Activated T-helper 1 cell treated with anti-CD3 and anti-CD28 coated beads, Interleukin-2, amount 50 U/mL, for 16 hours (primary cell): Measurements from ENCODE around the gene C19orf73.
A peak's percentile ranks its signal among the peaks of the same experiment; 100 is the strongest.
"Not testable (repeated sequence)": the region's sequence is repeated elsewhere in the genome, so short reads cannot be mapped to it uniquely, and the experiment has no call there.

Source experiments
- DNase-seq, 2 donors: peaks; one replicate each; pipeline ENCODE4 v3.0.0-alpha.2; 2020; ENCODE audit warnings: low read depth in 1 of 2, low spot score in 1 of 2

Gene C19orf73

DNA sequence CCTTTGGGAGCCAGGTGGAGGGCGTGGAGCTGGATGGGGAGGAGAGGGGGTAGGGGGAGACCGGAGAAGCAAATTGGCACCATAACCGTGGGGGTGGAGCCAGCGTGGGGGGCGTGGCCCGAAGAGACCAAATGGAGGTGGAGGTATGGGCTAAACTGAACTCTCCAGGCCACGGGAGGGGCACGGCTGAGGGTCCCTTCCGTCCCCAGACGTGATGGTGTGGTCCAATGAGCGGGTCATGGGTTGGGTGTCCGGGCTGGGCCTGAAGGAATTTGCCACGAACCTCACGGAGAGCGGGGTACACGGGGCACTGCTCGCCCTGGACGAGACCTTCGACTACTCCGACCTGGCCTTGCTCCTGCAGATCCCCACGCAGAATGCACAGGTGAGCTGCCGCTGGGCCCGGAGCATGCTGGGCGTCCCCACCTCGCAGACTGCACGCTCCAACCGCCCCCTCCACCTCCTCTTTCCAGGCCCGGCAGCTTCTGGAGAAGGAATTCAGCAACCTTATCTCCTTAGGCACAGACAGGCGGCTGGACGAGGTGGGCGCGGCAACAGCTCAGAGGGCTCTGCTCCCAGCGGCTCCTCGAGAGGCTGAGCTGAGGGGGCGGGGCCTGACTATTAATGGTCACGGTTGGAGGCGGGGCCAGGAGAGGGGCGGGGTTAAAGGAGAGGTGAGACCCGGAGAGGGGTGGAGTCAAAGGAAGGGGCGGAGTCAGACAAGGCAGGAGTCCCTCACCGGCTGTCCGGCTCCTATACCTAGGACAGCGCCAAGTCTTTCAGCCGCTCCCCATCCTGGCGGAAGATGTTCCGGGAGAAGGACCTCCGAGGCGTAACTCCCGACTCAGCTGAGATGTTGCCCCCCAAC lies 30.1 kb upstream of the C19orf73 start:
- DNase-seq, result peak; percentile 55 to 56

DNA sequence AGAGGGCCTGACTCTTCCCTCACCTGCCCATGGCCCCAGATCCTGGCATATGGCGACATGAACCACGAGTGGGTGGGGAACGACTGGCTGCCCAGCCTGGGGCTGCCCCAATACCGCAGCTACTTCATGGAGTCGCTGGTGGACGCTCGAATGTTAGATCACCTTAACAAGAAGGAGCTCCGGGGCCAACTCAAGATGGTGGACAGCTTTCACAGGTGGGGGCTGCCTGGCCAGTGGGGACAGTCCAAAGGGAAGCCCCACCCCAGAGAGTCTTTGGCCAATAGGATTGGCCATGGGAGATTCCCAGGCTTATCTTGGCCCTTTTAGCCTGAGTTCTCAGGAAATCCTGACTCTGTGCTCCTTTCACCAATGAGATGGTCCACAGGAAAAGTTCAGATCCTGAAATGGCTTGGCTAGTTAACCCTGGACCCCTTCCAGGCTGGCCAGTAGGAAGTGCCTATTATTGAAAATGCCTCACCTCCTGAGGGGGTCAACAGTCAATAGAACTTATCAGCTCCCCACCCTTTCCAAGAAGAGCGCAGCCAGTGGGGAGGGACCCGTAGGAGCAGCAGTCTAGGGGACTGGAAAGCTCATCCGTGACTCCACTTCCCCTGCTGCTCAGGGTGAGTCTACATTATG lies 29.2 kb upstream of the C19orf73 start:
- DNase-seq, result no peak

DNA sequence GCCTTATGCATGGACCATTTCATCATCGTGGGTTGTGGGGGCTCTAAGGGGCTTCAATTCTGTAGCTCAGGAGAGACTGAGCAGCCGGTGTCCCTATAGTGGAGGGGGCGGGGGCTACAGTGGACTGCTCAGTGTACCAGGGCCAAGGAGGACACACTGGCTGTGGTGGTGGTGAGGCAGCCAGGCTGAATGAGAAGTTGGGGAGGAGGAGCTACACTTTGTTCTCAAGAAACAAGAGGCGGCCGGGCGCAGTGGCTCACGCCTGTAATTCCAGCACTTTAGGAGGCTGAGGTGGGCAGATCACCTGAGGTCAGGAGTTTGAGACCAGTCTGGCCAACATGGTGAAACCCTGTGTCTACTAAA lies 27.4 kb upstream of the C19orf73 start:
- not testable (repeated sequence) for DNase-seq

DNA sequence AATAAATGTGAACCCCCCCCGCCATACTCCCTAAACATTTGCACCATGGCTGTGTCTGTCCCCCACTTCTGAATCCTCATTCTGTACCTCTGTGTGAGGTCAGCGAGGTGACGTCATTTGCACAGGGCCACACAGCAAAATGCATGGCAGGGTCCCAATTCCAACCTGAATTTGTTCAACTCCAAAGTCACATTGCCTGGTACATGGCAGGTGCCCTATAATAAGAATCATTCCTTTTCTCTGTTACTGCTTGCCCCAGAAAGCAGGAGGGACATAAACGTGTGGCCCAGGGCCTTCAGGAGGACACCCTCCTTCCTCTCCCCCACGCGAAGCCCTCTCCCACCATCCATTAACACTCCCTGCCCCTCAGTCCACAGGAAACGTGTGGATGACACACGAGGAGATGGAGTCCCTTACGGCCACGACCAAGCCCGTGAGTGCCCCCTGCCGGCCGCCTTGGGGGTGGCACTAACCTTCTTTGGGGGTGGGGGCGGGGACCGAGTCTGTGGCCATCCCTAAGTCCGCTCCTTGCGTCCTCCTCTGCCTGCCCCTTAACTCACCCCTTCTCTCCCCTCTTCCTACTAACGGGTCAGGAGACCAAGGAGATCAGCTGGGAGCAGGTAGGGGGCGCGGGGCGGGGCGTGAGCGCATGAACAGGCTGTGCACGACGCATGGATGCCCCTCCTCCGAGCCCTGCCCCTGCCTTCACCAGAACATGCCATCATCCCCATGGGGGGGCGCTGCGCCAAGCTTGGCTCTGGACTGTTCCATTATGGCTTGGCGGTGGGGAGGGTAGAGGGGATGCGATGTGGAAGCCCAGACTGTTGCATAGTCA lies 26.8 kb upstream of the C19orf73 start:
- DNase-seq, result peak; percentile 65 to 68

DNA sequence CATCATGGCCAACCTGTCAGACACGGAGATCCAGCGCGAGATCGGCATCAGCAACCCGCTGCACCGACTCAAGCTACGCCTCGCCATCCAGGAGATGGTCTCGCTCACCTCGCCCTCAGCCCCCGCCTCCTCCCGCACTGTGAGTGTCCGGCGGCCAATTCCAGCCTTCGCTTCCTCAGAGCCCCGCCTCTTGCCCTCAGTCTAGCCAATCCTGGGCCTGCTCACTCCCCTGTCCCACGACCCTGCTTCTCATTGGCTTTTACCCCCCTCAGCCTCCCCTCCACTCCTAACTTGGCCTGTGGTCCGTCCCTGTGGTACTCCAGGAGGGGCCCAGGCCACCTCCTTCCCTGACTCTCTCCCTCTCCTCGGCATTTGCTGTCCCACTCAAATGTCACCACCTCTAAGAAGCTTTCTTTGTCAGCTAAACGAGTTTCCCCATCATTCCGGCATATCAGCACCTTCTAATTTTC lies 24.0 kb upstream of the C19orf73 start:
- peak in 1 of 2 donors; percentile 28 for DNase-seq

DNA sequence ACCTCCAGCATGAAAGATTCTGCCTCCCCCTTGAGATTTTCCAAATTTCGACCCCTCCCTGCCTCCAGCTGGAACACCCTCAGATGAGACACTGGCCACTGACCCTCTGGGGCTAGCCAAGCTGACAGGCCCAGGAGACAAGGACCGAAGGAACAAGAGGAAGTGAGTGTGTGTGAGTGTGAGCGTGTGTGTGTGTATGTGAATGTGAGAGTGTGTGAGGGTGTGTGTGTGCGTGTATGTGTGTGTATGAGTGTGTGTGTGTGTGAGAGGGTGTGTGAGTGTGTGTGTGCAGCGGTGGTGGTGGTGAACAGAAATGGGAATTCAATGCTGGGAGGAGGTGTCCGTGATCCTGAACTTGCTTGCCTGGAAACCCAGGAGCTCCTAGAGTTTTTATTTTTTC lies 22.4 kb upstream of the C19orf73 start:
- DNase-seq, result no peak

DNA sequence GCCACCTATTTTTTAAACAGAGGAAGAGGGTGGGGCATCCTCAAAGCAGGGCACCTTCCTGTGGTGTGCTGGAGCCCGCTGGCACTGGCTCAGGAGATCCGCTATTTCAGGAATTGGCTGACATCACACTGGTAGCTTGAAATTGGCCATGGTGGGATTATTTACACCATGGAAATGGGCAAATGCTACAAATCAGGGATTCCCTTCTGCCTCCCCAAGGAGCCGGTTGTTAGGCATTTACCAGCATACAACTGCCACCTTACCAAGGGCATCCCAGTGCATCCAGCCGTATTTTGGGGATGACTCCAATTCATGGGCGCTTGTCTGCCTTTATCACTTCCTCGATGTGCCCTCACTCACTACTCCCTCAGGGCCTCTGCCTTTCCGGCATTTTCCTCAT lies 22.0 kb upstream of the C19orf73 start:
- DNase-seq, result no peak

DNA sequence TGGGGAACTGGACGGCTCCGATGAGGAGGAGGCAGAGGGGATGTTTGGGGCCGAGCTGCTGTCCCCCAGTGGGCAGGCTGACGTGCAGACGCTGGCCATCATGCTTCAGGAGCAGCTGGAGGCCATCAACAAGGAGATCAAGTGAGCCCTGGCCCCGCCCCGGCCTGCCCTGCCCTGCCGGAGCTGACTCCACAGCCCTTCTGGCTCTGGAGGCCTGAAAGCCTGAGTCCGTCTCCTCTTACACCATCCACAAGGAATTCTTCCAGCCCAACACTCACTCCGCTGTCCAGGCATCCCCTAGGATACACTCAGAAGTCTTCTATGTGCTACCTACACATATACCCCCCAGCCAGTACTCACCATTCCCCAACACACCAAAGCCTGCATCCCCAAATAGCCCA lies 17.8 kb upstream of the C19orf73 start:
- no peak for DNase-seq

DNA sequence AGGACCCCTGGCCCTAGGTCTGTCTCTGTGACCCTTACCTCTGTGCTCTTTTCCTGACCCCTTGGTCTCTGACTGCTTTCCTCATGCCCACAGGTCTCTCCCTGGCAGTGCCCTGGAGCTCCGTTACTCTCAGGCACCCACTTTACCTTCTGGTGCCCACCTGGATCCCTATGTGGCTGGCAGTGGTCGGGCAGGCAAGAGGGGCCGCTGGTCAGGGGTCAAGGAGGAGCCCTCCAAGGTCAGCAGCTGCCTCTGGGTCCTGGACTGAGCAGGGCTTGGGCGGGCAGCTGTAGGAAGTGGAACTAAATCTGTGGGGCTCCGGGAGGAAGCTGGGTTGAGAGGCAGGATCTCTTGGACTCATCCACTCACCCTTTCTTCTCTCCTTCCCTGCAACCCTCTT lies 16.7 kb upstream of the C19orf73 start:
- no peak for DNase-seq

DNA sequence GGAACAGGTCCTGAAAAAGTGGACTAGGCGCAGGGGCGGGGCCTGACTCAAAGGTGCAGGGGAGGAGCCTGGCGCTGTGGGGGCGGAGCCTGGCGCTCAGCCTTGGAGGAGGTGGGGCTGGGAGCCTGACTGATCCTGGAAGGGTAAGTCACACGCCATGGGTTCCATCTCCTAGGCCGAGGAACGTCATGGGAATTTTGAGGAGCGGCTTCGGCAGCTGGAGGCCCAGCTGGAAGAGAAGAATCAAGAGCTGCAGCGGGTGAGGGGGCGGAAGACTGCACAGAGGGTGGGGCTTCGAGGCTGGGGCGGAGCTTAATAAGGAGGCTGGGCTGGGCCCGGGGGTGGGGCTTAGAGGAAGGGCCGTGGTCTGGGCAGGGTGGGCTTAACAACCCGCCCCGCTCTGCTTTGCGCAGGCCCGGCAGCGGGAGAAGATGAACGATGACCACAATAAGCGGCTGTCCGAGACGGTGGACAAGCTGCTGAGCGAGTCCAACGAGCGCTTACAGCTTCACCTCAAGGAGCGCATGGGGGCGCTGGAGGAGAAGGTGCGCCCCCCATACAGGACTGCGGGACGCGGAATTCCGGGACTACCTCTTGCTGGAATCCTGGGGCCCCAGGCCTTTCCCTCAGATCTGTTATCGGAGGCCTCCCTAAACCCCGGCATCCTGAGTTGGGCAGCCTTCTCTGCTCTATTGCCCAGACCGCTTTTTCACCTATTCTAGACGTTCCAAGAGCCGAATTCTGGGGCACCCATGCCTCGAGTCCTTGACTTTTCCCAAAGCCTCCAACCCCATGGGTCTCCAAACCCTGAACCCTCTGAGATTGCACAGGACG lies 14.9 kb upstream of the C19orf73 start:
- DNase-seq, result peak in 1 of 2 donors; percentile 27

DNA sequence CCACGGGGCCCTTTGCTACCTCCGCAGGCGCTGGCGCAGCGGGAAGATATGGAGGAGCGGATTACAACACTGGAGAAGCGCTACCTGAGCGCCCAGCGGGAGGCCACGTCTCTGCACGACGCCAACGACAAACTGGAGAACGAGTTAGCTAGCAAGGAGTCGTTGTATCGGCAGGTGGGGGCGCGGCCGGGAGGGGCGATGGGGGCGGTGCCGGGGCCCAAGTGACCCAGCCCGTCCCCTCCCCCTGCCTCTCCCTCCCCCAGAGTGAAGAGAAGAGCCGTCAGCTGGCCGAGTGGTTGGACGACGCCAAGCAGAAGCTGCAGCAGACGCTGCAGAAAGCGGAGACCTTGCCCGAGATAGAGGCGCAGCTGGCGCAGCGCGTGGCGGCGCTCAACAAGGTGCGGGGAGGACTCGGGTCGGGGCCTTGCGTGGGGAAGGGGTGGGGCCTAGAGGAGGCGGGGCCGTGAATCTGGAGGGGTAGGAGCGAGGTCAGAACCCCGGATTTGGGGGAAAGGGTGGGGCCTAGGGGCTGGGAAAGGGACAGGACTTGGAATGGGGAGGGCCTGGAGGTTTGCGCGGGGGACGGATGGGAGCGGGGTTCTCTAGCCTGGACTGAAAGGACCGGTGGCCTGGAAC lies 14.1 kb upstream of the C19orf73 start:
- DNase-seq, result no peak

DNA sequence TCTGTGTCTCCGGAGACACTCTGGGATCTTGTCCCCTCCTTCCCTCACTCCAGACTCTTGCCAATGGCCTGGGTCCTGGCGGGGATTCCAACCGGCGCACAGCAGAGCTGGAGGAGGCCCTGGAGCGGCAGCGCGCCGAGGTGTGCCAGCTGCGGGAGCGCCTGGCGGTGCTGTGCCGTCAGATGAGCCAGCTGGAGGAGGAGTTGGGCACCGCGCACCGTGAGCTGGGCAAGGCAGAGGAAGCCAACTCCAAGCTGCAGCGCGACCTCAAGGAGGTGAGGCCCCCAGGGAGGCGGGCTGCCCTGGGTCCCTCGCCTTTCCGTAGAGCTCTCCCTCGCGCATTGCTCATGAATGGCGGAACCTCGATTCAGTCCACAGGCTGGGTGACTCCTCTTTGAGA lies 11.4 kb upstream of the C19orf73 start:
- DNase-seq, result no peak

DNA sequence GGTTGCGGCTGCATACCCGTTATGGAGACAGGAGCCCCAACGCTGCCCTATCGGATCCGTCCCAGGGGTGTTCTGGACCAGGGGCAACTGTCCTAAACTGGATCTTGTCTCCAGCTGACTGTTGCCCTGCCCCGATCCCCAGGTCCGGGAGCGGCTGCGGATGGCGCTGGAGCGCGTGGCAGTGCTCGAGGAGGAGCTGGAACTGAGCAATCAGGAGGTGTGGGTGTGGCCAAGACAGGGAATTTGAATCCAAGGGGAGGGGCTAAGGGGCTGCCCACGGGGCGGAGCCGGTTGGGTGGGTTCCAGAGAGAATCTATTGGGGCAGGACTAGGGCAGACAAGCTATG lies 10.3 kb upstream of the C19orf73 start:
- no peak for DNase-seq

DNA sequence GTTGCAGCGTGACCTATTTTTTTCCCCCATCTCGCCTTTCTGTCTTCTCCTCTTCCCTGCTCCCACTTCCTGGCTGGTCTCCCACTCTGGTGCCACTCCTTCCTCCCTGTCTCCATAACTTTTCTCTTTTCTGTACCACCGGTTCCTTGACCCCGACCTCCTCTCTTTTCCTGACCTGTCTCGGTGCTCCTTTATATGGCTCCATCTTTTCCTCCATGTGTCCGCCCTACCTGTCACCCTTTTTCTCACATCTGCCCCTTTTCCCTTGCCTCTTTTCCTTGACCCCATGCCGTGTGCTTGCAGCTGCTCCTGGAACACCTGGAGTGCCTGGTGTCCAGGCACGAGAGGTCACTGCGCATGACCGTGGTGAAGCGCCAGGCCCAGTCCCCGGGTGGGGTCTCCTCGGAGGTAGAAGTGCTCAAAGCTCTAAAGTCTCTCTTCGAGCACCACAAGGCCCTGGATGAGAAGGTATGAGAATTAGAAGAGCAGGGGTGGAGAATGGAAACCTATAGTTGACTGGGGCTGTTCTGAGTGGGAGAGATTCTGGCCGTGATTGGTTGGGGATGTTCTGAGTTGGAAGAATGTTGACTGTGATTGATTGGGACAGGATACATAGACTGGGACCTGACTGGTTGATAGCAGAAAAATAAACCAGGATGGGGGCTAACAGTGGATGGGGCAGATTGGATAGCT lies 9.7 kb upstream of the C19orf73 start:
- DNase-seq, result no peak

DNA sequence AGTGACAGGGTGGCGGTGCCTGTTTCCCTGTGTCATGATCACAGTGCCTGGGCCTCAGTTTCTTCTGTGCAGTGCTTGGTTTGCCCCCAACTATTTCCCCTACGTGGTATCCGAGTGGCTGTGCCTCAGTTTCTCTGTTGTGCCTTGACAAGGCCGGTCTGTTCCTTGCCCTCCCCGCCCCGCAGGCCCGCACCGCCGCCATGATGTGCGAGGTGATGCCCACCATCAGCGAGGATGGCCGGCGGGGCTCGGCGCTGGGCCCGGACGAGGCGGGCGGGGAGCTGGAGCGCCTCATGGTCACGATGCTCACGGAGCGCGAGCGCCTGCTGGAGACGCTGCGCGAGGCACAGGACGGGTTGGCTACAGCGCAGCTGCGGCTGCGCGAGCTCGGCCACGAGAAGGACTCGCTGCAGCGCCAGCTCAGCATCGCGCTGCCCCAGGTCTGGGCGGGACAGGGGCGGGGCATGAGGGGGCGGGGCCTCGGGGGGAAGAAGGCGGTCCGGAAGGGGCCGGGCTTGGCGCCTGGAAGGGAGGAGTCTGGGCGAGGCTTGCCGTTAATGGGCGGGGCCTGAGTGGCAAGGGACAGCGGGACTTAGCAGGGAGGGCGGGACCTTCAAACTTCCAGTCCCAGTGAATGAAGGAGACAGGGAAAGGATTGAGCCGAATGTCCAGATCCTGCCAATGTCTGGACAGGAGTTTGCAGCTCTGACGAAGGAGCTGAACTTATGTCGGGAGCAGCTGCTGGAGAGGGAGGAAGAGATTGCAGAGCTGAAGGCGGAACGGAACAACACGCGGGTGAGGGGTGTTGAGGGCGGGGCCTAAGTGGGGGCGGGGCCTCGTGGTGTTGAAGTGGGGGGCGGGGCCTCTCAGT lies 9.0 kb upstream of the C19orf73 start:
- DNase-seq, result peak; percentile 82 to 88

DNA sequence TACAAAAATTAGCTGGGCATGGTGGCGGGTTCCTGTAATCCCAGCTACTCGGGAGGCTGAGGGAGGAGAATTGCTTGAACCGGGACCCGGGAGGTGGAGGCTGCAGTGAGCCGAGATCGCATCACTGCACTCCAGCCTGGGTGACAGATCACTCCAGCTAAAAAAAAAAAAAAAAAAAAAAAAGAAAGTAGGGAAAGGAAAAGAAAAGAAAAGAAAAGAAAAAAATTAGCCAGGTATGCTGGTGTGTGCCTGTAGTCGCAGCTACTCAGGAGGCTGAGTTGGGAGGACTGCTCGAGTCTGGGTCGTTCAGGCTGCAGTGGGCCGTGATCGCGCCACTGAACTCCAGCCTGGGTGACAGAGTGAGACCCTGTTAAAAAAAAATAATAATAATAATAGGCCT lies 8.3 kb upstream of the C19orf73 start:
- DNase-seq, result not testable (repeated sequence)

DNA sequence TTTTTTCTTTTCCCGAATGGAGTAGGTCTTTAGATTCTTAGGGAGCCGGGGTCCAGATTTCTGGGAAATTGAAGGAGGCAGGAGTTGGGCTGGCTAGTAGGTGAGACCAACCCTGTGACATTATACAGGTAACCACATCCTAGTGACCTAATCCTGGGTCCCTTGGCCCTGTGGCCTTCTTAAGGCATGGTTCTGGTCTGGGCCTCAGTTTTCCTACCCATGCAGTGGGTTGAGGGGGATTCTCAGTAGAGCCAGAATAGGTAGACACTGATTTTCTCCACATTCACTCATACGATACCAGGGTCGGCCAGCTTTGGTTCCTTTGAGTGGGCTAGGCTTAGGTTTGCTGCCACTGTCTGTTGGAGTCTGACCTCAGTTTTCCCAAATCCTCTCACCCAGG lies 7.6 kb upstream of the C19orf73 start:
- no peak for DNase-seq

DNA sequence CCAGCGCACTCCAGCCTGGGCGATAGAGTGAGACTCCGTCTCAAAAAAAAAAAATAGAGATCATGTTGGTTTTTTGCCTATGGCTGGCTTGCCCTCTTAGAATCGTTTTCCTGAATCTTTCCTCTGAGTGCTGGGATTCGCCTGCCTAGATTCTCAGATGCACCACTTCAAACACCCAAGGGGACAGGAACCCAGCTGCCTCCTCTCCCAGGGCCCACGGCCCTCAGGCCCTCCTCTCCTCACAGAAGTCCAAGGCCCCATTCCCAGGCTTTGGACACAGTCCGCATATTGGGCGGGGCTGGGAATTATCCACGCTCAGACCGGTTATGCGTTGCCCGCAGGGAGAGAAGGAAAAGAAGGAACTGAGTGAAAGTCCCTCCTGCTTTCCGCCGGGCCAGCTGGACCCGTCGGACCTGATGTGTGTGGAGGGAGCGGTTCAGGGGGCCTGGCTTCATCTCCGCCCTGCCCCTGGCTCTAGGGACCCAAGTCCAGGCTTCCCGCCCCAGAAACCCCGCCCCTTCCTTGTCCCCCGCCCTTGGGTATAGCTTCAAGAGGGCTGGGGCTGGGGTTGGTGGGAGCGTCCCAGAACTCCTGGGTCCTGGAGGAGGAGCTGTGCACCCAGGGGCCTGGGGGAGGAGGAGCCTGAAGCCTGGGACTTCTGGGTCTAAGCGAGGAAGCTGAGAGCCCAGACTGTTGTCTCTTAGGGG lies 6.2 kb upstream of the C19orf73 start:
- DNase-seq, result no peak
